GM23338 (cell line): ENCODE measurements around the gene SIL1. TPM values are rescaled to one million over a fixed set of nuclear protein-coding genes. Genes with fewer than 3 reads are reported as not detected.

Experiments used
- ATAC-seq: fragments of 200-7000 bp; cut with Tn5 transposase; 3 replicates; pipeline ENCODE4 v1.9.1; 2020
- DNase-seq: peaks from one replicate; pipeline ENCODE4 v3.0.0-alpha.2; 2015; ENCODE audit warnings: low spot score
- H2AFZ ChIP-seq: fragments of 200-600 bp; sonication (generic); 2 replicates; pipeline ENCODE4 v1.8.0; 2016; ENCODE audit warnings: antibody characterized with exemption, mild to moderate bottlenecking, moderate library complexity
- H3F3A ChIP-seq: fragments of 200-600 bp; sonication (generic); replicated peaks from 2 replicates; pipeline ENCODE4 v1.8.0; 2017; ENCODE audit warnings: antibody characterized with exemption, mixed run types, low read depth
- H3K27ac ChIP-seq: fragments of 200-600 bp; sonication (generic); 2 replicates; pipeline ENCODE4 v1.6.1; 2016; ENCODE audit warnings: low read depth
- H3K27me3 ChIP-seq: fragments of 200-600 bp; sonication (generic); 2 replicates; pipeline ENCODE4 v1.8.0; 2016; ENCODE audit warnings: mild to moderate bottlenecking, mixed run types, moderate library complexity; ENCODE audit not compliant: insufficient read depth
- H3K36me3 ChIP-seq: fragments of 200-600 bp; sonication (generic); 2 replicates; pipeline ENCODE4 v1.8.0; 2016; ENCODE audit warnings: mild to moderate bottlenecking; ENCODE audit not compliant: insufficient read depth
- H3K4me1 ChIP-seq: fragments of 200-600 bp; sonication (generic); 2 replicates; pipeline ENCODE4 v1.8.0; 2016; ENCODE audit warnings: mild to moderate bottlenecking, moderate library complexity; ENCODE audit not compliant: insufficient read depth
- H3K4me2 ChIP-seq: fragments of 200-600 bp; sonication (generic); 2 replicates; pipeline ENCODE4 v1.7.1; 2017; ENCODE audit warnings: mixed run types
- H3K4me3 ChIP-seq: fragments of 200-600 bp; sonication (generic); 2 replicates; pipeline ENCODE4 v1.6.1; 2016; ENCODE audit warnings: mixed run types
- H3K79me2 ChIP-seq: fragments of 200-600 bp; sonication (generic); replicated peaks from 2 replicates; pipeline ENCODE4 v1.8.0; 2017; ENCODE audit warnings: mild to moderate bottlenecking; ENCODE audit not compliant: insufficient read depth
- H3K9me2 ChIP-seq: fragments of 200-600 bp; sonication (generic); 2 replicates; pipeline ENCODE4 v1.8.0; 2017; ENCODE audit not compliant: insufficient read depth
- H4K20me1 ChIP-seq: fragments of 200-600 bp; sonication (generic); replicated peaks from 2 replicates; pipeline ENCODE4 v1.8.0; 2017; ENCODE audit warnings: mild to moderate bottlenecking; ENCODE audit not compliant: insufficient read depth
- H3K27ac Mint-ChIP-seq: 2 replicates; pipeline ENCODE4 v1.8.0; 2020; ENCODE audit warnings: inconsistent platforms, mild to moderate bottlenecking, moderate library complexity, mixed read lengths
- H3K27me3 Mint-ChIP-seq: 3 replicates; pipeline ENCODE4 v1.8.0; 2022; ENCODE audit warnings: low read depth, mild to moderate bottlenecking, moderate library complexity, mixed read lengths, inconsistent platforms; ENCODE audit not compliant: insufficient read depth, poor library complexity
- H3K36me3 Mint-ChIP-seq: 3 replicates; pipeline ENCODE4 v1.8.0; 2021; ENCODE audit warnings: low read depth, mild to moderate bottlenecking, inconsistent platforms, moderate library complexity, mixed read lengths
- H3K4me1 Mint-ChIP-seq: 3 replicates; pipeline ENCODE4 v1.8.0; 2020; ENCODE audit warnings: mild to moderate bottlenecking, inconsistent platforms, mixed read lengths
- H3K4me3 Mint-ChIP-seq: 3 replicates; pipeline ENCODE4 v1.8.0; 2021; ENCODE audit warnings: moderate library complexity, mild to moderate bottlenecking, inconsistent platforms, mixed read lengths
- H3K9me3 Mint-ChIP-seq: 3 replicates; pipeline ENCODE4 v1.8.0; 2020; ENCODE audit warnings: moderate library complexity, mild to moderate bottlenecking, inconsistent platforms, mixed read lengths
- CREB1 ChIP-seq: fragments of 250-450 bp; sonication (Bioruptor Pico); IDR thresholded peaks from 2 replicates; pipeline ENCODE4 v1.5.0; 2020; ENCODE audit warnings: low read depth, mild to moderate bottlenecking, moderate library complexity
- EZH2 ChIP-seq: fragments of 200-600 bp; sonication (generic); IDR thresholded peaks from one replicate; pipeline ENCODE4 v1.8.0; 2017; ENCODE audit warnings: antibody characterized with exemption, mild to moderate bottlenecking, low read depth; ENCODE audit not compliant: unreplicated experiment
- EZH2phosphoT487 ChIP-seq: fragments of 200-600 bp; sonication (generic); IDR thresholded peaks from one replicate; pipeline ENCODE4 v1.8.1; 2018; ENCODE audit warnings: antibody characterized with exemption; ENCODE audit not compliant: unreplicated experiment
- JUNB ChIP-seq: IDR thresholded peaks from one replicate; pipeline ENCODE4 v1.6.1; 2016; ENCODE audit warnings: antibody characterized with exemption; ENCODE audit not compliant: unreplicated experiment
- NANOG ChIP-seq: IDR thresholded peaks from 2 replicates; pipeline ENCODE4 v1.6.1; 2016; ENCODE audit warnings: antibody characterized with exemption, borderline replicate concordance
- POLR2AphosphoS5 ChIP-seq: IDR thresholded peaks from 2 replicates; pipeline ENCODE4 v1.6.1; 2016; ENCODE audit warnings: antibody characterized with exemption, low read depth
- REST ChIP-seq: IDR thresholded peaks from one replicate; pipeline ENCODE4 v1.6.1; 2018; ENCODE audit warnings: antibody characterized with exemption; ENCODE audit not compliant: unreplicated experiment
- STAT1 ChIP-seq: IDR thresholded peaks from one replicate; pipeline ENCODE4 v1.6.1; 2016; ENCODE audit warnings: antibody characterized with exemption; ENCODE audit not compliant: unreplicated experiment
- ZNF114 ChIP-seq: fragments of 250-450 bp; sonication (Bioruptor Pico); IDR thresholded peaks from 2 replicates; pipeline ENCODE4 v1.5.0; 2020; ENCODE audit warnings: mild to moderate bottlenecking, moderate library complexity
- ZNF331 ChIP-seq: fragments of 250-450 bp; sonication (Bioruptor Pico); IDR thresholded peaks from 2 replicates; pipeline ENCODE4 v1.5.0; 2020; ENCODE audit warnings: low read depth, mild to moderate bottlenecking, moderate library complexity
- ZNF462 ChIP-seq: fragments of 250-450 bp; sonication (Bioruptor Pico); IDR thresholded peaks from 2 replicates; pipeline ENCODE4 v1.5.0; 2020; ENCODE audit warnings: mild to moderate bottlenecking, moderate library complexity
- polyA plus RNA-seq: library from polyadenylated mRNA; unstranded; fragments of >200 nt; fragmentation: Nextera tagmentation; extraction: Ambion mirVana; gene quantifications from 2 replicates; pipeline ENCODE4 v1.2.1, GENCODE V29; 2016
- total RNA-seq: library from RNA; depleted of rRNA; stranded (reverse); fragments of >200 nt; shearing (Covaris generic); gene quantifications from 2 replicates; pipeline ENCODE4 v1.2.3, GENCODE V29; 2014
- TF ChIP-seq, protein P1 (sequence below): IDR thresholded peaks from 2 replicates; pipeline ENCODE4 v1.6.1; 2016; ENCODE audit warnings: antibody characterized with exemption
- TF ChIP-seq, protein P2 (sequence below), 2 experiments: fragments of 200-600 bp in 1 of 2; sonication (generic) in 1 of 2; conservative IDR thresholded peaks; 2 replicates each; pipeline versions ENCODE4 v1.5.1 to v1.6.1; 2016 to 2017; ENCODE audit warnings: antibody characterized with exemption in 2 of 2, low read depth in 2 of 2, mild to moderate bottlenecking in 2 of 2, moderate library complexity in 1 of 2

SIL1 gene
- total and polyA plus RNA-seq, 2 experiments from 2014 or later = 5.5 to 5.9 TPM

GRCh38 chr5:139207297-139208000, 9.3 kb upstream of the SIL1 start:
- Histone ChIP-seq H3K36me3 (no peaks in the 10 kb centered on the region), H3K4me1 (peaks cover 10% of the 10 kb centered on the region), H3K79me2 (no peaks in the 10 kb centered on the region), H3K9me2 (no peaks in the 10 kb centered on the region; the same call in 1 of the 2 replicates), H4K20me1 (no peaks in the 10 kb centered on the region), H3K27ac (no peak overlapping the region), H2AFZ (peak overlapping the region; percentile 90; the same call in 1 of the 2 replicates), H3F3A (no peaks in the 10 kb centered on the region), H3K27me3 (no peaks in the 10 kb centered on the region), H3K4me3 (no peak overlapping the region), H3K4me2 (no peak overlapping the region)
- Mint-ChIP-seq H3K4me1 (peaks cover 11% of the 10 kb centered on the region), H3K27ac (no peak overlapping the region), H3K4me3 (no peak overlapping the region), H3K36me3 (no peaks in the 10 kb centered on the region), H3K9me3 (no peaks in the 10 kb centered on the region), H3K27me3 (no peaks in the 10 kb centered on the region)
- DNase-seq = no peak
- ATAC-seq = no peak
- TF ChIP-seq EZH2 (no peak), POLR2AphosphoS5 (no peak), ZNF462 (CRISPR knock-in tag) (no peak), NANOG (no peak), REST (no peak), EZH2phosphoT487 (no peak), STAT1 (no peak), ZNF114 (CRISPR knock-in tag) (no peak), ZNF331 (CRISPR knock-in tag) (no peak), JUNB (no peak), CREB1 (CRISPR knock-in tag) (no peak)
- TF ChIP-seq, protein P1, sequence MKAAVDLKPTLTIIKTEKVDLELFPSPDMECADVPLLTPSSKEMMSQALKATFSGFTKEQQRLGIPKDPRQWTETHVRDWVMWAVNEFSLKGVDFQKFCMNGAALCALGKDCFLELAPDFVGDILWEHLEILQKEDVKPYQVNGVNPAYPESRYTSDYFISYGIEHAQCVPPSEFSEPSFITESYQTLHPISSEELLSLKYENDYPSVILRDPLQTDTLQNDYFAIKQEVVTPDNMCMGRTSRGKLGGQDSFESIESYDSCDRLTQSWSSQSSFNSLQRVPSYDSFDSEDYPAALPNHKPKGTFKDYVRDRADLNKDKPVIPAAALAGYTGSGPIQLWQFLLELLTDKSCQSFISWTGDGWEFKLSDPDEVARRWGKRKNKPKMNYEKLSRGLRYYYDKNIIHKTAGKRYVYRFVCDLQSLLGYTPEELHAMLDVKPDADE = no peak
- TF ChIP-seq, protein P2, sequence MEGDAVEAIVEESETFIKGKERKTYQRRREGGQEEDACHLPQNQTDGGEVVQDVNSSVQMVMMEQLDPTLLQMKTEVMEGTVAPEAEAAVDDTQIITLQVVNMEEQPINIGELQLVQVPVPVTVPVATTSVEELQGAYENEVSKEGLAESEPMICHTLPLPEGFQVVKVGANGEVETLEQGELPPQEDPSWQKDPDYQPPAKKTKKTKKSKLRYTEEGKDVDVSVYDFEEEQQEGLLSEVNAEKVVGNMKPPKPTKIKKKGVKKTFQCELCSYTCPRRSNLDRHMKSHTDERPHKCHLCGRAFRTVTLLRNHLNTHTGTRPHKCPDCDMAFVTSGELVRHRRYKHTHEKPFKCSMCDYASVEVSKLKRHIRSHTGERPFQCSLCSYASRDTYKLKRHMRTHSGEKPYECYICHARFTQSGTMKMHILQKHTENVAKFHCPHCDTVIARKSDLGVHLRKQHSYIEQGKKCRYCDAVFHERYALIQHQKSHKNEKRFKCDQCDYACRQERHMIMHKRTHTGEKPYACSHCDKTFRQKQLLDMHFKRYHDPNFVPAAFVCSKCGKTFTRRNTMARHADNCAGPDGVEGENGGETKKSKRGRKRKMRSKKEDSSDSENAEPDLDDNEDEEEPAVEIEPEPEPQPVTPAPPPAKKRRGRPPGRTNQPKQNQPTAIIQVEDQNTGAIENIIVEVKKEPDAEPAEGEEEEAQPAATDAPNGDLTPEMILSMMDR (conservative IDR thresholded peaks at IDR 0.05; ENCODE audit: low read depth in 2 of 2) = no peak
